Activated CD4-positive, alpha-beta memory T cell treated with anti-CD3 and anti-CD28 coated beads, Interleukin-2, amount 10 ng/mL, durations not matched to agents 7 days and 5 days (primary cell): Measurements from ENCODE around the gene SRSF8. TPM values are rescaled to one million over a fixed set of nuclear protein-coding genes. Genes with fewer than 3 reads are reported as not detected.

ENCODE experiments used
- CTCF ChIA-PET: fragments of 350-600 bp; sonication (Branson Sonifier 250); formaldehyde crosslinking; loops from one replicate; lab custom pipeline; 2021; ENCODE audit warnings: antibody characterized with exemption, inconsistent platforms; lab: Charles Lee
- POLR2A ChIA-PET: fragments of 350-600 bp; sonication (Branson Sonifier 250); formaldehyde crosslinking; loops from one replicate; lab custom pipeline; 2021; ENCODE audit warnings: antibody characterized with exemption; lab: Charles Lee
- DNase-seq: peaks from one replicate; pipeline ENCODE4 v3.0.0-alpha.2; 2020
- H3K27ac Mint-ChIP-seq: one replicate; pipeline ENCODE4 v1.8.0; 2021; ENCODE audit warnings: mild to moderate bottlenecking, mixed read lengths
- H3K27me3 Mint-ChIP-seq: one replicate; pipeline ENCODE4 v1.8.0; 2021; ENCODE audit warnings: mixed read lengths
- H3K36me3 Mint-ChIP-seq: one replicate; pipeline ENCODE4 v1.8.0; 2021; ENCODE audit warnings: low read depth, mixed read lengths
- H3K4me1 Mint-ChIP-seq: one replicate; pipeline ENCODE4 v1.8.0; 2021; ENCODE audit warnings: mixed read lengths
- H3K4me3 Mint-ChIP-seq: one replicate; pipeline ENCODE4 v1.8.0; 2021; ENCODE audit warnings: mild to moderate bottlenecking, mixed read lengths
- H3K9me3 Mint-ChIP-seq: one replicate; pipeline ENCODE4 v1.8.0; 2021; ENCODE audit warnings: mixed read lengths
- total RNA-seq, 2 experiments: library from RNA; stranded (reverse); gene quantifications; one replicate each; pipeline ENCODE4 v1.2.3, GENCODE V29; 2021

SRSF8 gene
- total RNA-seq, 2 experiments from 2014 or later = 33.0 to 34.7 TPM

- Mint-ChIP-seq H3K4me1 (peaks cover 68% of the 10 kb centered on the region), H3K27ac (peak overlapping the region; percentile 93), H3K4me3 (peak overlapping the region; percentile 84), H3K27me3 (no peaks in the 10 kb centered on the region), H3K9me3 (no peaks in the 10 kb centered on the region), H3K36me3 (peaks cover 6% of the 10 kb centered on the region)
- peak; percentile 49 for DNase-seq
- ChIA-PET POLR2A (interaction anchor here (0.7 to 7.6 kb wide), 20 partner anchors 8 to 1300 kb away, joined by 3 to 253 read pairs (median 8); partner anchors contain the start of genes CCDC82, CEP57, CWC15 and FAM76B), CTCF (interaction anchor here (1.1 to 9.4 kb wide), 5 partner anchors 9 to 142 kb away, joined by 4 to 167 read pairs (median 14); partner anchors contain the start of genes SESN3 and SRSF8)
Measured at GRCh38 chr11:95088946-95089619, 22.4 kb downstream of the SRSF8 start.

GRCh38 chr11:95089620-95090542, 23.2 kb downstream of the SRSF8 start, which contains the start of gene ENDOD1:
TSS of gene ENDOD1 (plus strand) at chr11:95089846. CDS start at chr11:95089928, 82 bp downstream.
- no peaks in the 10 kb centered on the region for H3K9me3 Mint-ChIP-seq
- H3K27me3 Mint-ChIP-seq = no peaks in the 10 kb centered on the region
- peak; percentile 88 for DNase-seq
- peak within 1 kb of the TSS; percentile 84 for H3K4me3 Mint-ChIP-seq
- peaks cover 67% of the 10 kb centered on the region for H3K4me1 Mint-ChIP-seq
- peak within 1 kb of the TSS; percentile 93 for H3K27ac Mint-ChIP-seq
- POLR2A ChIA-PET = interaction anchor here (0.6 to 7.6 kb wide), 17 partner anchors 9 to 1299 kb away, joined by 3 to 253 read pairs (median 11); partner anchors contain the start of genes CCDC82, CEP57, CWC15 and FAM76B
- peaks cover 12% of the 10 kb centered on the region for H3K36me3 Mint-ChIP-seq
- CTCF ChIA-PET = interaction anchor here (1.0 to 9.4 kb wide), 9 partner anchors 9 to 467 kb away, joined by 3 to 167 read pairs (median 4); partner anchors contain the start of genes SESN3 and SRSF8

GRCh38 chr11:95091663-95092180, 25.0 kb downstream of the SRSF8 start:
- ChIA-PET POLR2A (interaction anchor here (1.1 to 7.6 kb wide), 4 partner anchors 21 to 698 kb away, joined by 3 to 253 read pairs (median 37); partner anchors contain the start of genes CEP57, CWC15, FAM76B and KDM4D), CTCF (interaction anchor here (0.6 to 9.4 kb wide), 7 partner anchors 11 to 61 kb away, joined by 3 to 167 read pairs (median 7); partner anchors contain the start of gene SRSF8)
- peaks cover 15% of the 10 kb centered on the region for H3K36me3 Mint-ChIP-seq
- H3K4me1 Mint-ChIP-seq = peaks cover 74% of the 10 kb centered on the region
- no peaks in the 10 kb centered on the region for H3K27me3 Mint-ChIP-seq
- H3K27ac Mint-ChIP-seq = no peak overlapping the region
- H3K4me3 Mint-ChIP-seq = peak overlapping the region; percentile 28
- no peak for DNase-seq
- H3K9me3 Mint-ChIP-seq = no peaks in the 10 kb centered on the region

GRCh38 chr11:95092549-95093324, 26.0 kb downstream of the SRSF8 start:
- peak overlapping the region; percentile 8 for H3K27ac Mint-ChIP-seq
- peak; percentile 42 for DNase-seq
- peaks cover 80% of the 10 kb centered on the region for H3K4me1 Mint-ChIP-seq
- H3K9me3 Mint-ChIP-seq = no peaks in the 10 kb centered on the region
- H3K27me3 Mint-ChIP-seq = no peaks in the 10 kb centered on the region
- POLR2A ChIA-PET = interaction anchor here (1.0 to 7.6 kb wide), 8 partner anchors 11 to 697 kb away, joined by 3 to 253 read pairs (median 5); partner anchors contain the start of genes CEP57, FAM76B and SRSF8
- H3K36me3 Mint-ChIP-seq = peaks cover 23% of the 10 kb centered on the region
- H3K4me3 Mint-ChIP-seq = no peak overlapping the region
- CTCF ChIA-PET = interaction anchor here (1.1 to 9.4 kb wide), 10 partner anchors 8 to 613 kb away, joined by 3 to 167 read pairs (median 4); partner anchors contain the start of genes CWC15, KDM4D and SRSF8

GRCh38 chr11:95093548-95093947, 26.8 kb downstream of the SRSF8 start:
- Mint-ChIP-seq H3K4me3 (no peak overlapping the region), H3K27me3 (no peaks in the 10 kb centered on the region), H3K9me3 (no peaks in the 10 kb centered on the region), H3K4me1 (peaks cover 78% of the 10 kb centered on the region), H3K36me3 (peaks cover 30% of the 10 kb centered on the region), H3K27ac (peak overlapping the region; percentile 8)
- no peak for DNase-seq
- ChIA-PET CTCF (interaction anchor here (1.0 to 9.4 kb wide), 11 partner anchors 9 to 613 kb away, joined by 3 to 167 read pairs (median 4); partner anchors contain the start of genes CWC15, KDM4D and SRSF8), POLR2A (interaction anchor here (0.8 to 7.6 kb wide), 7 partner anchors 12 to 1309 kb away, joined by 3 to 253 read pairs (median 3); partner anchors contain the start of genes CEP57, FAM76B, MED17 and SRSF8)

- H3K36me3 Mint-ChIP-seq = peaks cover 35% of the 10 kb centered on the region
Measured at GRCh38 chr11:95095858-95096587, 29.3 kb downstream of the SRSF8 start.

GRCh38 chr11:95097209-95097608, 30.5 kb downstream of the SRSF8 start:
- H3K4me3 Mint-ChIP-seq = no peak overlapping the region

More at GRCh38 chr11:95095858-95096587, 29.3 kb downstream of the SRSF8 start:
- H3K27me3 Mint-ChIP-seq = no peaks in the 10 kb centered on the region
- peak overlapping the region; percentile 68 for H3K27ac Mint-ChIP-seq
- DNase-seq = no peak
- POLR2A ChIA-PET = interaction anchor here (0.8 to 1.8 kb wide), 4 partner anchors 9 to 123 kb away, joined by 3 to 6 read pairs (median 4); partner anchors contain the start of genes CWC15, KDM4D and SRSF8
- peaks cover 65% of the 10 kb centered on the region for H3K4me1 Mint-ChIP-seq
- H3K9me3 Mint-ChIP-seq = no peaks in the 10 kb centered on the region
- peak overlapping the region; percentile 12 for H3K4me3 Mint-ChIP-seq
- CTCF ChIA-PET = interaction anchor here (1.0 to 9.4 kb wide), 3 partner anchors 17 to 55 kb away, joined by 3 to 167 read pairs (median 3); partner anchors contain the start of gene SRSF8

GRCh38 chr11:95098826-95099225, 32.1 kb downstream of the SRSF8 start:
- H3K27me3 Mint-ChIP-seq = no peaks in the 10 kb centered on the region
- ChIA-PET CTCF (interaction anchor here (0.6 kb wide), 1 partner anchor 32 kb away, joined by 5 read pairs; no protein-coding TSS in a partner anchor), POLR2A (interaction anchor here (0.9 to 1.9 kb wide), 5 partner anchors 9 to 692 kb away, joined by 3 to 11 read pairs (median 3); partner anchors contain the start of genes CEP57 and ENDOD1)
- no peak for DNase-seq
- H3K36me3 Mint-ChIP-seq = peaks cover 32% of the 10 kb centered on the region
- no peak overlapping the region for H3K4me3 Mint-ChIP-seq
- no peak overlapping the region for H3K27ac Mint-ChIP-seq
- peaks cover 37% of the 10 kb centered on the region for H3K4me1 Mint-ChIP-seq
- H3K9me3 Mint-ChIP-seq = no peaks in the 10 kb centered on the region

More at GRCh38 chr11:95097209-95097608, 30.5 kb downstream of the SRSF8 start:
- Mint-ChIP-seq H3K36me3 (peaks cover 32% of the 10 kb centered on the region), H3K27ac (no peak overlapping the region), H3K4me1 (peaks cover 53% of the 10 kb centered on the region), H3K9me3 (no peaks in the 10 kb centered on the region), H3K27me3 (no peaks in the 10 kb centered on the region)
- ChIA-PET POLR2A (interaction anchor here (1.2 to 1.8 kb wide), 2 partner anchors 8 to 30 kb away, joined by 3 to 6 read pairs; partner anchors contain the start of gene SRSF8), CTCF (interaction anchor here (1.0 to 1.4 kb wide), 3 partner anchors 12 to 53 kb away, joined by 3 to 4 read pairs (median 3); no protein-coding TSS in a partner anchor)
- no peak for DNase-seq

GRCh38 chr11:95100191-95100648, 33.5 kb downstream of the SRSF8 start:
- ChIA-PET CTCF (interaction anchor here (1.6 kb wide), 1 partner anchor 31 kb away, joined by 3 read pairs; no protein-coding TSS in a partner anchor), POLR2A (interaction anchor here (1.9 kb wide), 1 partner anchor 11 kb away, joined by 11 read pairs; the partner anchor contains the start of gene ENDOD1)
- Mint-ChIP-seq H3K36me3 (peaks cover 23% of the 10 kb centered on the region), H3K4me1 (peaks cover 26% of the 10 kb centered on the region), H3K9me3 (no peaks in the 10 kb centered on the region), H3K4me3 (no peak overlapping the region), H3K27ac (no peak overlapping the region), H3K27me3 (no peaks in the 10 kb centered on the region)
- no peak for DNase-seq

GRCh38 chr11:95100856-95101507, 34.3 kb downstream of the SRSF8 start:
- Mint-ChIP-seq H3K36me3 (peaks cover 22% of the 10 kb centered on the region), H3K27ac (no peak overlapping the region), H3K4me3 (no peak overlapping the region), H3K27me3 (no peaks in the 10 kb centered on the region), H3K9me3 (no peaks in the 10 kb centered on the region), H3K4me1 (peaks cover 18% of the 10 kb centered on the region)
- CTCF ChIA-PET = interaction anchor here (1.6 kb wide), 1 partner anchor 31 kb away, joined by 3 read pairs; no protein-coding TSS in a partner anchor
- DNase-seq = no peak
- POLR2A ChIA-PET = no interaction called here
